Fibroblast of lung (primary cell): Measurements from ENCODE around the gene ZNF385B.

Experiments used
- EZH2 ChIP-seq: IDR thresholded peaks from 2 replicates; pipeline ENCODE4 v1.5.1; 2012; ENCODE audit warnings: low read length, control low read depth, mild to moderate bottlenecking; ENCODE audit errors: missing control alignments
- TF ChIP-seq, protein P1 (sequence below), 2 donors: IDR thresholded peaks in 1 of 2; conservative IDR thresholded peaks in 1 of 2; 1 replicate in 1 of 2; 2 replicates in 1 of 2; pipeline ENCODE4 v1.5.1; 2011 to 2012; ENCODE audit warnings: low read length in 2 of 2, control low read depth in 1 of 2, inconsistent platforms in 1 of 2, low read depth in 1 of 2, mild to moderate bottlenecking in 1 of 2

DNA sequence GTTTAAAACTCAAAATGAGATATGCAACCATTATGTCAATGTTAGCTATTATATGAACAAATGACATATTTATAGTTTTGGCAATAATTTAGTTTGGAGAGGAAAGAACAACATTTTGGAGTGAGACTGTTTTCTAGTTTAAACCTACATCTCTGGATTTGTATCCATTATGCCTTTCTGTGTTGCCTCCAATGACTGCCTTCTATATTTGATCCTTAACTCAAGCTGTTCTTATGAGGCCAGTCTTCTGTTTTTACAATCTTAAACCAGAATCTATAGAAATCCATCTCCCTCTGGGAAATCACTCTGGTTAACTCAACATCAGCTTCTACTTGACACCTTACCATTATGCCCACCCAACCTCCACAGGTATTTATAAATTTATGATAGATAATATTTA is 67.5 kb downstream of the ZNF385B start:
- TF ChIP-seq, protein P1, sequence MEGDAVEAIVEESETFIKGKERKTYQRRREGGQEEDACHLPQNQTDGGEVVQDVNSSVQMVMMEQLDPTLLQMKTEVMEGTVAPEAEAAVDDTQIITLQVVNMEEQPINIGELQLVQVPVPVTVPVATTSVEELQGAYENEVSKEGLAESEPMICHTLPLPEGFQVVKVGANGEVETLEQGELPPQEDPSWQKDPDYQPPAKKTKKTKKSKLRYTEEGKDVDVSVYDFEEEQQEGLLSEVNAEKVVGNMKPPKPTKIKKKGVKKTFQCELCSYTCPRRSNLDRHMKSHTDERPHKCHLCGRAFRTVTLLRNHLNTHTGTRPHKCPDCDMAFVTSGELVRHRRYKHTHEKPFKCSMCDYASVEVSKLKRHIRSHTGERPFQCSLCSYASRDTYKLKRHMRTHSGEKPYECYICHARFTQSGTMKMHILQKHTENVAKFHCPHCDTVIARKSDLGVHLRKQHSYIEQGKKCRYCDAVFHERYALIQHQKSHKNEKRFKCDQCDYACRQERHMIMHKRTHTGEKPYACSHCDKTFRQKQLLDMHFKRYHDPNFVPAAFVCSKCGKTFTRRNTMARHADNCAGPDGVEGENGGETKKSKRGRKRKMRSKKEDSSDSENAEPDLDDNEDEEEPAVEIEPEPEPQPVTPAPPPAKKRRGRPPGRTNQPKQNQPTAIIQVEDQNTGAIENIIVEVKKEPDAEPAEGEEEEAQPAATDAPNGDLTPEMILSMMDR (conservative IDR thresholded peaks at IDR 0.05 in 1 of 2, IDR thresholded peaks at IDR 0.05 in 1 of 2; ENCODE audit: low read depth in 1 of 2, low read length in 2 of 2), result no peak
- no peak for TF ChIP-seq EZH2
